Fibroblast of upper back skin (primary cell): Measurements from ENCODE around the gene TRAPPC4.
"Not testable (repeated sequence)": the region's sequence is repeated elsewhere in the genome, so short reads cannot be mapped to it uniquely, and the experiment has no call there.

ENCODE experiments used
- DNase-seq: peaks from one replicate; pipeline ENCODE4 v3.0.0-alpha.2; 2013

The TRAPPC4 gene

GRCh38 chr11:119014209-119014924 is 4.2 kb upstream of the TRAPPC4 start:
- no peak for DNase-seq

- DNase-seq, result no peak
Observed at GRCh38 chr11:119015054-119015611, 3.4 kb upstream of the TRAPPC4 start.

GRCh38 chr11:119016216-119017009 is 2.2 kb upstream of the TRAPPC4 start:
- no peak for DNase-seq

- not testable (repeated sequence) for DNase-seq
Observed at GRCh38 chr11:119017377-119017776, 1.2 kb upstream of the TRAPPC4 start.

- no peak for DNase-seq
Observed at GRCh38 chr11:119019996-119020395, 1.4 kb downstream of the TRAPPC4 start.

GRCh38 chr11:119021631-119022030 is 3.1 kb downstream of the TRAPPC4 start:
- DNase-seq, result no peak

GRCh38 chr11:119023741-119024140 is 5.2 kb downstream of the TRAPPC4 start:
- no peak for DNase-seq

- DNase-seq, result no peak
Observed at GRCh38 chr11:119024430-119025098, 6.0 kb downstream of the TRAPPC4 start.

- no peak for DNase-seq
Observed at GRCh38 chr11:119025099-119025473, 6.5 kb downstream of the TRAPPC4 start.

- no peak for DNase-seq
Observed at GRCh38 chr11:119025541-119025940, 7.0 kb downstream of the TRAPPC4 start.

GRCh38 chr11:119025978-119026766 is 7.6 kb downstream of the TRAPPC4 start:
- DNase-seq, result no peak

- DNase-seq, result no peak
Observed at GRCh38 chr11:119026970-119027369, 8.4 kb downstream of the TRAPPC4 start.

- no peak for DNase-seq
Observed at GRCh38 chr11:119027561-119028345, 9.2 kb downstream of the TRAPPC4 start.

- no peak for DNase-seq
Observed at GRCh38 chr11:119028346-119029068, 9.9 kb downstream of the TRAPPC4 start.

- DNase-seq, result no peak
Observed at GRCh38 chr11:119029069-119029339, 10.4 kb downstream of the TRAPPC4 start.

GRCh38 chr11:119029340-119030028 is 10.9 kb downstream of the TRAPPC4 start:
- DNase-seq, result no peak

GRCh38 chr11:119030029-119030328 is 11.4 kb downstream of the TRAPPC4 start:
- DNase-seq, result no peak

- peak; percentile 97 for DNase-seq
Observed at GRCh38 chr11:119030329-119031047, 11.9 kb downstream of the TRAPPC4 start, which contains the start of gene SLC37A4. SLC37A4 (minus strand) TSS chr11:119030877.

- no peak for DNase-seq
Observed at GRCh38 chr11:119031912-119032280, 13.3 kb downstream of the TRAPPC4 start.

- not testable (repeated sequence) for DNase-seq
Observed at GRCh38 chr11:119033421-119033820, 14.9 kb downstream of the TRAPPC4 start.
